ENCODE measurements around the gene PHF8.

The PHF8 gene

DNA sequence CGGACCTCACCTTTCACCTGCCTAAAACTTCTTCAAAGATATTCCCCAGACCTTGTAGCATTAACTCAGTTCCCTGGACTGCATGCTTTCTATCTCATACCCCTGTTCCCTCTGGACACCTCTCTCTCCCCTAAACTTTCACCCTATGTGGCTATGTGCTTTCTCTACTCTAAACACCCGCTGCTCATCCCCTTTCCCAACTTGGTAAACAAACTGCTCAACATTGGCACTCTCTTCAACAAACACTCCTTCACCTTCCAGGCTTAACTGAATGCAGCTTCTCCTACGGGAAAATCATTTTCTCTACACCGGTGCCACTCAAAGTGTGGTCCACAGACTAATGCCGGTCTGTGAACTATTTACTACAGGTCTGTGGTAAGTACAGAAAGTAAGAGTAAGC, 19.9 kb downstream of the PHF8 start:
- no peak for DNase-seq

DNA sequence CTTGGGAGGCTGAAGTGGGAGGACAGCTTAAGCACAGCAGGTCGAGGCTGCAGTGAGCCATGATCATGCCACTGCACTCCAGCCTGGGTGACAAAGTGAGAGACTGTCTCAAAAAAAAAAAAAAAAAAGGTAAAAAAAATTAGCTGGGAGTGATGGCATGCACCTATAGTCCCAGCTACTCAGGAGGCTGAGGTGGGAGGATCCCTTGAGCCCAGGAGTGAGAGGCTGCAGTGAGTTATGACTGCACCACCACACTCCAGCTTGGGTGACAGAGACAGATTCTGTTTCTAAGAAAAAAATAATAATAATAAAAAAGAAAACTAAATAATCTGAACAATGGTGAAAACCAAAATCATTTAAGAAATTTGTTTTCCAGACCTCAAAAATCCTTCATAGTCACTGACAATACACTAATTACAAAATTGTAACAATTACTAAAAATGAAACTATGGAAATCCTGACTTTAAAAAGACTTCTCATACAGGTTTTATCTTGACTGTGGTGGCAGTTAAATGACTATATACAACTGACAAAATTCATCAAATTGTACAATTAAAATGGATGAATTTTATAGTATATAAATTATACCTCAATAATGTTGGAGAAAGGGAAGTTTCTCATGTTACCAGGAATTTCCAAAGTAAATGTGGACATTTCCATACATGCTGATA, 31.3 kb downstream of the PHF8 start:
- DNase-seq, result no peak

DNA sequence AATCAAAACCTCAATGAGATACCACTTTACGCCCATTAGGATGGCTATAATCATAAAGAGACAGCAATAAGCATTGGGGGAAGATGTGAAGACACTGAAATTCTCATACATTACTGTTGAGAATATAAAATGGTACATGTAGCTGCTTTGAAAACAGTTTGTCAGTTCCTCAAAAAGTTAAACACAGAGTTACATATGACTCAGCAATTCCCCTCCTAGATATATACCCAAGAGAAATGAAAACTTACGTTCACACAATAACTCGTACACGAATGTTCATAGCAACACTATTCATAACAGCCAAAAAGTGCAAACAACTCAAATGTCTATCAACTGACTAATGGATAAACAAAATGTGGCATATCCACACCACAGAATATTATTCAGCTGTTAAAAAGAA, 36.6 kb downstream of the PHF8 start:
- DNase-seq, result no peak

DNA sequence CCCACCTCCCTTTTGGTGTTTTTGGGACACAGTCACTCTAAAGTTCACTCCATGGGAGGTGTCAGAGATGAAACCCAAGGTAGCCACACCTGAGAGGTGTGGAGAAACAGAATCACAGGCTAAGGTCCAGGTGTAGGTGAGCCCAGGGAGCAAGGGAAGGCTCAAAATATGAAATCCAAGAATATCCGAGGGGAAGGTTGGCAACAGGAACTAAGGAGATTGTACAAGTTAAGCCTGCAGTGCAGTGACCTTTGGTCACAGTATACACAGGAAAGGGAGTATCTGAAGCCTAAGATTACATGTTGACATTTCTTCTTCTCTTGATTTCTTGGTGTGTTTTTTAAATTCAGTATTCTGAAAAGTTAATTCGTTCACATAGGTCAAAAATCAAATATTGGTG, 46.5 kb downstream of the PHF8 start:
- DNase-seq, result no peak

DNA sequence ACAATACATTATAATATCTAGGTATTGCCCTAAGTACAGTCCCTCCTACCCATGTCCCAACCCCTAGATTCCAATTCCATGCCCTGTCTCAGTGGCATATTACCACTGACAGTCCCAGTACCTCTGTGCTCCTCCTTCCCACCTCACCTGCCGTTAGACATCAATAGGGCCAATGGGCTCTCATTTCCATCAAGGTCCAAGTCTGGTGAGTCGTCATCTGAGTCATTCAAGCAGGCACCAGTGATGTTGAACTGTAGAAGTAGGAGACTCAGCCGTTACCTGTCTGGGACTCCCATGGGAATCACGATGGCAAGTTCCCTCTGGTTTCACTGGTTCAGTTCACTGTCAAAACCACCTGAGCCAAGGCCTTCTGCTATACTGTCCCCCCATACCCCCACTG, 51.7 kb downstream of the PHF8 start:
- no peak for DNase-seq

DNA sequence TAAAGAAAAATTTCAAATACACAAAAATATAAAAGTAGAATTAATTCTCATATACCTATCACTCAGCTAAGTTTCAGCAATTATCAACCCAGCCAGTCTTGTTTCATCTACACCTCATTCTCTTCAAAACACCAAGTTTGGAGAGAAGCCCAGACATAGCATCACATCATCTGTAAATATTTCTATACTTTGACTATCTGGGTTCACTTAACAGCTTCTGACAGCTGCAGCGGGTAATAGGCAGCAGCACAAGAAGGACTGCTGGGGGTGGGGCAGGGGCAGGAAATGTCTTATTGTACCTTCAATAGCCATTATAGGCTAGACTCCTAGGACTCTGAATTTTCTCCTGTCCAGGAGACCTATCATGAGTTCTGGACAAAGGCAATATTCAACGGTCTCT, 54.1 kb downstream of the PHF8 start:
- no peak for DNase-seq

DNA sequence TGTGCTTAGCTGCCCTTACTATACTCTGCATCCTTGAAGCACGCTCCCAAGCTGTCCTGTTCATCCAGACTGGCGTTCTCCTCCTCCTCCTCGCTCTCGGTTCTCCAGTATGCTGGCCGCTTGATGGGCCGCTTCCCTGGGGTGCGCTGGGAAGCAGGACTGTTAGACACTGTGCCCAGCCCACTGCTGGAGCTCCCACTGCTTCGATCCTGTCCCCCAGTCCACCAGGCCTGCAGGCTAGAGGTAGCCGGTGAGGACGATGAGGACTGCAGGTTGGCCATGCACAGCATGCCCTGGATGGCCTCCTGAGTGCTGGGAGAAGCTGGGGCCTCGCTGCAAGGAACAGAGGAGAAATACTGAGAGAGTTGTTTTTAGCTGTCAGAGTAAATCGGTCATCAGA, 59.4 kb downstream of the PHF8 start:
- no peak for DNase-seq

DNA sequence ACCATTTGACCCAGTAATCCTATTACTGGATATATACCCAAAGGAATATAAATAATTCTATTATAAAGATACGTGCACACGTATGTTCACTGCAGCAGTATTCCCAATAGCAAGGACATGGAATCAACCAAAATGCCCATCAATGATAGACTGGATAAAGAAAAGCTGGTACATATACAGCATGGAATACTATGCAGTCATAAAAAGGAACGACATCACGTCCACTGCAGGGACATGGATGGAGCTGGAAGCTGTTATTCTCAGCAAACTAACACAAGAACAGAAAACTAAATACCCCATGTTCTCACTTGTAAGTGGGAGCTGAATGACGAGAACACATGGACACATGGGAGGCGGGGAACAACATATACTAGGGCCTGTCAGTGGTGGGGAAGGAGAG, 69.7 kb downstream of the PHF8 start:
- no peak for DNase-seq

DNA sequence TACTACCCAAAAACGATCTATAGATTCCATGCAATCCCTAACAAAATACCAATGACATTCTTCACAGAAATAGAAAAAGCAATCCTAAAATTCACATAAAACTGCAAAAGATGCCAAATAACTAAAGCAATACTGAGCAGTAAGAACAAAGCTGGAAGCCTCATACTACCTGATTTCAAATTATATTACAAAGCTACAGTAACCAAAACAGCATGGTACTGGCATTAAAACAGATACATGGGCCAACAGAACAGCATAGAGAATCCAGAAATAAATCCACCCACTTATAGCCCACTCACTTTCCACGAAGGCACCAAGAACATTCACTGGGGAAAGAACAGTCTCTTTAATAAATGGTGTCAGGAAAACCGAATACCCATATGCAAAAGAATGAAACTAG, 74.7 kb downstream of the PHF8 start:
- DNase-seq, result no peak

DNA sequence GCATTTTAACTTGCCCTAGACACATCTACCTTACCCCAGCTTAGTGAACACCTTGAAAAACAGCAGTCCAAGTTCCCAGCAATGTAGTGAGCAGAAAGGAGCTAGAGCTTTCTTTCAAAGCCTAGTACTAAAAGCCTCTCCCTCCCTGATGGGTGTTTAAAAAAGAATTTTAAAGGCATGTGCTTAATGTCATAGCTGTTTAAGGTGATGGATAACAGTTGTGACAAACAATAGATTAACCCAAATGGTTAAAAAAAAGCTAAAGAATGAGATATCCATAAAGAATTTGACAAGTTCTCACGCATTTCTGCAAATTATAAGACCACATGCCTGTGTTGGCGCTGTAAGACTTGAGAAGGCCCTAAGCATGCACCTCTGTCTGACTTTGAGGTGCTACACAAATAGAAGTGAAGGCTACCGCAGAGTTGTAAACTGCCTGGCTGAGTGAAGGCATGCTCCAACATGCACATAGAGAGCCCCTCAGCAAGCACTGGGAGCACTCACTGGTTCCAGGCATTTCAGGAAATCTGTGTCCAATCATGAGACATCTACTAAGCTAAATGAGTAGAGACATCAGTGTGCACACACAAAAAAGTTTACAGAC, 94.0 kb downstream of the PHF8 start:
- DNase-seq, result no peak

DNA sequence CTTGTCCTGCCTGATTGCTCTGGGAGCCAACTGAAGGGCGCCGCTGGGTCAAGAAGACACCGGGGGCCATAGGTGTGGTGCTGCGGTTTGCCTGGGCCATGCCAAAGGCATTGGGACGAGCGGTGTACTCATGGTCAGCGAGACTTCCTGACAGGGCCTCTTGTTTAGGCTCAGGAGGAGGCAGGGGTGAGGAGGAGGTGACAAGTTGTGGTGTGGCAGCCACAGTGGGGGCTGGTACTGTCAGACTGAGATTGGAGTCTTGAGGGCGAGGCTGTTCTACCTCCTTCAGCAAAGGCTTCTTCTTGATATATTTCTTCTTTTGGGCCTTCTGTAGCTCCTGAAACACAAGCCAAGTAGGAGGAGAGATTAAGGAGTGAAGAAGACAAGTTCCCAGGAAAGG, 104.1 kb downstream of the PHF8 start:
- no peak for DNase-seq

DNA sequence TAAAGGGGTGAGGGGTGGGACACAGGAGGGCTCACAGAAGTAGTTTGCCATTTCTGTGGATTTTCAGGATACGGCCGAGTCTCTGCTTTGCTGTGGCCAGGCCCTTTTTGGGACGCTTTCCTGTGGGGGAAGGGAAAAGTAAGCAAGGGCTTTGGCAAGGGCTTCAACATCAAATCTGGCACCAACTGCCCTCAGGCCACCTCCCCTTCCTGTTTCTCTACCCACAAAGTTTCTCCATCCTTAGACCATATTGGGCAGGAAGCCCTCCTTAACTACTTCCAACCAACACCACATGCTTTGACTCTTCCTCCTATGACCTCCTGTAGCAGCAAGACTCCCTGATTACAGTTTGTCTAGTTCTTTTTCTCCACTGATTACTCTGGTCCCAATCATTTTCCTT, 105.1 kb downstream of the PHF8 start:
- no peak for DNase-seq

DNA sequence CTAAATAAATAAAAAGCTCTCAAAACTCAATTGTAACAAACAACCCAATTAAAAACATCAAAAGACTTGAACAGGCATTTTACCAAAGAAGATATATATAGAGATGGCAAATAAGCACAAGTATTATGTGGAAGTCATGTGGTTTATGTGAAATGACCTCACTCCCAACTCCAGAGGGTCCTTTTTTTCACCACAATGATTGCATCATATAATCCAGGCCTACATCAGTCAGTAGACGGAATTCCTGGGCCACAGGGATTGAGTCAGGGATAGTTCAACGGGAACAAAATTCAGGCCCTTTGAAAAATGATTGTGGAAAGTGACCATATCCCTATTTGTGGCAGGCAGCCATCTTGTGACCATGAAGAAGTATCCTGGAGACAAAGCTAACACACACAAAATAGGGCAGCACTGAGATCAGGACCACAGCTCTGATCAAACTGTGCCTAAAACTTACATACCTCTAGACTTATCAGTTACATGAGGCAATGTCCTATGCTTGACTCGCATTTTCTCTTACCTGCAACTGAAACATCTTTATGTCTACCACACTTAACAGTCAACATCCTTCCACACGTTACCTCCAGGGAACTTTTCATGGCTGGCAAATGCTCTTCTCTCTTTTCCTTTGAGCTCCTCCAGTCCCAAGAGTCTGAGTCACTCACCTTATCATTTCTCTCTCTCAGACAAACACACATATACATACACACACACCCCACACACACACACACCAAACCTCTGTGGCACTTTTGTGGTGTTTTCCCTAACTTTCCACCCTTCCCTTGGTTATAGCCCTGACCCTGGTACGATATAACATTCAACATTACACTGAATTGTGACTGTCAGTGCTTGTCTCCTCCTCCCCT, 113.5 kb downstream of the PHF8 start:
- DNase-seq, result no peak

DNA sequence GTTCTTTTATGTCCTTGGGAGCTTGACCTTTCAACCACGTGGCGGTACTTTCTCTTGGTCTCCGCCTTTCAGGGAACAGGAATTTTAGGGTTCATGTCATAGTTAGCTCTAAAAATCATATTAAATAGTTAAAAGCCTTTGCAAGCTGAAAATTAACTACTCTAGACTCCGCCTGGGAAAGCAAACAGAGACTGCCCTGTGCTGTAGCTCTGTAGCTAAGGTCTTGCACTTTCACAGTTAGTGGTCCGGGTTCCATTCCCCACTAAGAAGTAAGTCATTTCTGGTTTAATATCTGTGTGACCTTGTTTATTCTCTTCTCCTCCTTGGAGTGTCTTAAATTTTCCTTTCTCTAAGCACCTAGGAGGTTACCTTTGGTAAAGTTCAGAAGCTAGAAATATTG, 118.2 kb downstream of the PHF8 start:
- DNase-seq, result no peak

DNA sequence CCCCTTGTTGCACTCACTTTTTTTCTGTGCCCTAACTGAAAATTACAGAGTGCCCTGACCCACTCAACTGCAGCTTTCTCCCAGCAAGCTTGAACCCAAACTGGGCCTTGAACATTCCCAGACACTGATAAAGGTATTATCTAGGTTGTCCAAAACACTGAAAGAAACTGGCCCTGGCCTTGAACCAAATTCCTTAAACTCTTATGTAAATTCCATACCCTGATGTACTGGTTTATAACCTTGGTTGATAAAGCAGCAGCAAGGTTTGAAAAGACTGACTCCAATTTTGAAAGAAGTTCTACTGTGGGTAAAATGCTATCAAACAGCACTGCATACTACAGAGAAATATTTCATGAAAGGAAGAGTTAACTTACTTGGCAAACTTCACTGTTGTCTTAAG, 125.6 kb downstream of the PHF8 start:
- no peak for DNase-seq

DNA sequence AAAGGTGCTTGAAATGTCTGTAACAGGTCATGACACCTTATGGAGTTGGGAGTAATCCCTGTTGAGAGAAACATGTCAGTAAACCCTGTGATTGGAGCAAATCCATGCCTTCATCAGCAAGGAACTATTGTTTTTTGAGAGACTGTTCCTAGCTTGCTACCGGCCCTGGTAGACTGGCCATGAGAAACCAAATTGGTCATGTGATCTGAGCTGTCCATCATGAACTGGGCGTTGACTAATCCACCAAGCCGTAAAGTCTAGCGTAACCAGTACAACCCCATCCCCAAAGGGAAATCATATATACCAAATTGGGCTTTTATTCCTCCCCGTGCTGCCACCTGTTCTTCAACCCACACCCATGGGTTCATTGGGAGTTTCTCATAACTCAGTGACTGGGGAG, 143.7 kb downstream of the PHF8 start:
- DNase-seq, result no peak

DNA sequence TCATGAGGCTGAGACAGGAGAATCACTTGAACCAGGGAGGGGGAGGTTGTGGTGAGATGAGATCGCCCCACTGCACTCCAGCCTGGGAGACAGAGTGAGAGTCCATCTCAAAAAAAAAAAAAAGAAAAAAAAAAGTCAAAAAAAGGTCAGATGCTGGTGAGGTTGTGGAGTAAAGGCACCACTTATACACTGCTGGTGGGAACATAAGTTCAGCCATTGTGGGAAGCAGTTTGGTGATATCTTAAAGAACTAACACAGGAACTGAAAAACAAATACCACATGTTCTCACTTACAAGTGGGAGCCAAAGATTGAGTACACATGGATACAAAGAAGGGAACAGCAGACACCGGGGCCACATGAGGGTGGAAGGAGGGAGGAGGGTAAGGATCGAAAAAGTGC, 149.0 kb downstream of the PHF8 start:
- DNase-seq, result no peak

Data from amygdala (tissue), 56 donors.